Vagina (tissue), 2 donors: Measurements from ENCODE around the gene IRF5.

ENCODE experiments used
- CTCF ChIP-seq, 3 experiments: fragments of 450-650 bp in 2 of 3; fragments of 200-600 bp in 1 of 3; sonication (generic) in 1 of 3; IDR thresholded peaks; one replicate each; pipeline ENCODE4 v1.5.1; 2017 to 2019; ENCODE audit warnings: antibody characterized with exemption in 3 of 3, mild to moderate bottlenecking in 2 of 3, moderate library complexity in 2 of 3
- POLR2A ChIP-seq, 2 donors: fragments of 450-650 bp; IDR thresholded peaks; one replicate each; pipeline ENCODE4 v1.6.1; 2017; ENCODE audit warnings: antibody characterized with exemption in 2 of 2, mild to moderate bottlenecking in 2 of 2, moderate library complexity in 2 of 2
- POLR2AphosphoS5 ChIP-seq, 2 donors: sonication (generic); formaldehyde crosslinking; IDR thresholded peaks; one replicate each; pipeline ENCODE4 v1.9.0; 2017; ENCODE audit warnings: antibody characterized with exemption in 2 of 2, mild to moderate bottlenecking in 2 of 2, low read depth in 1 of 2; ENCODE audit not compliant: insufficient read depth in 1 of 2

- no peak for TF ChIP-seq CTCF (IDR thresholded peaks at IDR 0.05)
- no peak for TF ChIP-seq POLR2A (IDR thresholded peaks at IDR 0.05)
- no peak for TF ChIP-seq POLR2AphosphoS5 (IDR thresholded peaks at IDR 0.05; ENCODE audit: insufficient read depth in 1 of 2, low read depth in 1 of 2)
These were observed 30.8 kb upstream of the IRF5 start for GRCh38 chr7:128906766-128907559.
